Activated naive CD4-positive, alpha-beta T cell treated with anti-CD3 and anti-CD28 coated beads, Interleukin-2, amount 50 U/mL, for 24 hours (primary cell): ENCODE results near the gene STAB2.

Experiments used
- H3K27ac Mint-ChIP-seq: one replicate; pipeline ENCODE4 v1.8.0; 2021; ENCODE audit warnings: mild to moderate bottlenecking, mixed read lengths
- H3K27me3 Mint-ChIP-seq: one replicate; pipeline ENCODE4 v1.8.0; 2021; ENCODE audit warnings: mixed read lengths
- H3K36me3 Mint-ChIP-seq: one replicate; pipeline ENCODE4 v1.8.0; 2021; ENCODE audit warnings: mixed read lengths
- H3K4me1 Mint-ChIP-seq: one replicate; pipeline ENCODE4 v1.8.0; 2021; ENCODE audit warnings: mixed read lengths
- H3K4me3 Mint-ChIP-seq: one replicate; pipeline ENCODE4 v1.8.0; 2021; ENCODE audit warnings: mild to moderate bottlenecking, mixed read lengths
- H3K9me3 Mint-ChIP-seq: one replicate; pipeline ENCODE4 v1.8.0; 2021; ENCODE audit warnings: mixed read lengths

The STAB2 gene

GRCh38 chr12:103687253-103687652 lies 100.2 kb downstream of the STAB2 start:
- Mint-ChIP-seq H3K9me3 (no peaks in the 10 kb centered on the region), H3K4me3 (no peak overlapping the region), H3K27ac (no peak overlapping the region), H3K4me1 (no peaks in the 10 kb centered on the region), H3K36me3 (no peaks in the 10 kb centered on the region), H3K27me3 (peaks cover 4% of the 10 kb centered on the region)

GRCh38 chr12:103688376-103689063 lies 101.4 kb downstream of the STAB2 start:
- no peaks in the 10 kb centered on the region for H3K36me3 Mint-ChIP-seq
- no peak overlapping the region for H3K27ac Mint-ChIP-seq
- peaks cover 4% of the 10 kb centered on the region for H3K27me3 Mint-ChIP-seq
- H3K4me3 Mint-ChIP-seq: no peak overlapping the region
- H3K9me3 Mint-ChIP-seq: no peaks in the 10 kb centered on the region
- H3K4me1 Mint-ChIP-seq: no peaks in the 10 kb centered on the region

- no peak overlapping the region for H3K4me3 Mint-ChIP-seq
- H3K36me3 Mint-ChIP-seq: no peaks in the 10 kb centered on the region
- peaks cover 4% of the 10 kb centered on the region for H3K27me3 Mint-ChIP-seq
- no peaks in the 10 kb centered on the region for H3K9me3 Mint-ChIP-seq
- no peaks in the 10 kb centered on the region for H3K4me1 Mint-ChIP-seq
- no peak overlapping the region for H3K27ac Mint-ChIP-seq
Measured at GRCh38 chr12:103690426-103690825, 103.4 kb downstream of the STAB2 start.

- peaks cover 4% of the 10 kb centered on the region for H3K27me3 Mint-ChIP-seq
- no peaks in the 10 kb centered on the region for H3K4me1 Mint-ChIP-seq
- no peaks in the 10 kb centered on the region for H3K9me3 Mint-ChIP-seq
- H3K27ac Mint-ChIP-seq: no peak overlapping the region
- H3K4me3 Mint-ChIP-seq: no peak overlapping the region
- H3K36me3 Mint-ChIP-seq: no peaks in the 10 kb centered on the region
Measured at GRCh38 chr12:103691063-103691462, 104.0 kb downstream of the STAB2 start.

GRCh38 chr12:103696101-103696500 lies 109.0 kb downstream of the STAB2 start:
- Mint-ChIP-seq H3K4me3 (no peak overlapping the region), H3K27me3 (no peaks in the 10 kb centered on the region), H3K4me1 (no peaks in the 10 kb centered on the region), H3K36me3 (no peaks in the 10 kb centered on the region), H3K27ac (no peak overlapping the region), H3K9me3 (no peaks in the 10 kb centered on the region)

GRCh38 chr12:103697971-103698751 lies 111.1 kb downstream of the STAB2 start:
- Mint-ChIP-seq H3K27ac (no peak overlapping the region), H3K4me1 (no peaks in the 10 kb centered on the region), H3K36me3 (no peaks in the 10 kb centered on the region), H3K9me3 (no peaks in the 10 kb centered on the region), H3K4me3 (no peak overlapping the region), H3K27me3 (peaks cover 3% of the 10 kb centered on the region)

GRCh38 chr12:103698752-103699560 lies 111.9 kb downstream of the STAB2 start:
- Mint-ChIP-seq H3K4me1 (no peaks in the 10 kb centered on the region), H3K36me3 (no peaks in the 10 kb centered on the region), H3K27me3 (peaks cover 3% of the 10 kb centered on the region), H3K9me3 (no peaks in the 10 kb centered on the region), H3K4me3 (no peak overlapping the region), H3K27ac (no peak overlapping the region)

GRCh38 chr12:103705098-103705497 lies 118.0 kb downstream of the STAB2 start:
- H3K36me3 Mint-ChIP-seq: no peaks in the 10 kb centered on the region
- no peak overlapping the region for H3K4me3 Mint-ChIP-seq

GRCh38 chr12:103705927-103706326 lies 118.9 kb downstream of the STAB2 start:
- H3K9me3 Mint-ChIP-seq: no peaks in the 10 kb centered on the region
- no peak overlapping the region for H3K4me3 Mint-ChIP-seq
- peaks cover 11% of the 10 kb centered on the region for H3K27me3 Mint-ChIP-seq
- no peaks in the 10 kb centered on the region for H3K4me1 Mint-ChIP-seq
- H3K36me3 Mint-ChIP-seq: no peaks in the 10 kb centered on the region
- H3K27ac Mint-ChIP-seq: no peak overlapping the region

More at GRCh38 chr12:103705098-103705497, 118.0 kb downstream of the STAB2 start:
- H3K27me3 Mint-ChIP-seq: peaks cover 9% of the 10 kb centered on the region
- H3K27ac Mint-ChIP-seq: no peak overlapping the region
- no peaks in the 10 kb centered on the region for H3K4me1 Mint-ChIP-seq
- no peaks in the 10 kb centered on the region for H3K9me3 Mint-ChIP-seq

GRCh38 chr12:103707446-103707845 lies 120.4 kb downstream of the STAB2 start:
- Mint-ChIP-seq H3K27me3 (peaks cover 9% of the 10 kb centered on the region), H3K4me3 (no peak overlapping the region), H3K27ac (no peak overlapping the region), H3K4me1 (no peaks in the 10 kb centered on the region), H3K9me3 (no peaks in the 10 kb centered on the region), H3K36me3 (no peaks in the 10 kb centered on the region)

- Mint-ChIP-seq H3K27ac (no peak overlapping the region), H3K4me3 (no peak overlapping the region), H3K9me3 (no peaks in the 10 kb centered on the region), H3K4me1 (no peaks in the 10 kb centered on the region), H3K27me3 (peaks cover 9% of the 10 kb centered on the region), H3K36me3 (no peaks in the 10 kb centered on the region)
Measured at GRCh38 chr12:103710544-103710943, 123.5 kb downstream of the STAB2 start.

GRCh38 chr12:103712216-103712615 lies 125.1 kb downstream of the STAB2 start:
- H3K27ac Mint-ChIP-seq: no peak overlapping the region
- H3K9me3 Mint-ChIP-seq: no peaks in the 10 kb centered on the region
- no peaks in the 10 kb centered on the region for H3K4me1 Mint-ChIP-seq
- H3K27me3 Mint-ChIP-seq: peaks cover 11% of the 10 kb centered on the region
- no peak overlapping the region for H3K4me3 Mint-ChIP-seq
- H3K36me3 Mint-ChIP-seq: no peaks in the 10 kb centered on the region

- Mint-ChIP-seq H3K27me3 (peaks cover 6% of the 10 kb centered on the region), H3K9me3 (no peaks in the 10 kb centered on the region), H3K27ac (no peak overlapping the region), H3K36me3 (no peaks in the 10 kb centered on the region), H3K4me3 (no peak overlapping the region), H3K4me1 (no peaks in the 10 kb centered on the region)
Measured at GRCh38 chr12:103715494-103715893, 128.4 kb downstream of the STAB2 start.

- H3K4me3 Mint-ChIP-seq: no peak overlapping the region
- H3K36me3 Mint-ChIP-seq: no peaks in the 10 kb centered on the region
- no peak overlapping the region for H3K27ac Mint-ChIP-seq
- no peaks in the 10 kb centered on the region for H3K9me3 Mint-ChIP-seq
- H3K4me1 Mint-ChIP-seq: no peaks in the 10 kb centered on the region
- peaks cover 5% of the 10 kb centered on the region for H3K27me3 Mint-ChIP-seq
Measured at GRCh38 chr12:103716517-103717196, 129.6 kb downstream of the STAB2 start.

GRCh38 chr12:103725398-103725797 lies 138.3 kb downstream of the STAB2 start:
- no peaks in the 10 kb centered on the region for H3K36me3 Mint-ChIP-seq
- H3K27me3 Mint-ChIP-seq: peaks cover 1% of the 10 kb centered on the region
- H3K9me3 Mint-ChIP-seq: no peaks in the 10 kb centered on the region
- H3K27ac Mint-ChIP-seq: no peak overlapping the region
- H3K4me1 Mint-ChIP-seq: no peaks in the 10 kb centered on the region
- H3K4me3 Mint-ChIP-seq: no peak overlapping the region
